ENCODE data around the gene VAPB.

The VAPB gene

DNA sequence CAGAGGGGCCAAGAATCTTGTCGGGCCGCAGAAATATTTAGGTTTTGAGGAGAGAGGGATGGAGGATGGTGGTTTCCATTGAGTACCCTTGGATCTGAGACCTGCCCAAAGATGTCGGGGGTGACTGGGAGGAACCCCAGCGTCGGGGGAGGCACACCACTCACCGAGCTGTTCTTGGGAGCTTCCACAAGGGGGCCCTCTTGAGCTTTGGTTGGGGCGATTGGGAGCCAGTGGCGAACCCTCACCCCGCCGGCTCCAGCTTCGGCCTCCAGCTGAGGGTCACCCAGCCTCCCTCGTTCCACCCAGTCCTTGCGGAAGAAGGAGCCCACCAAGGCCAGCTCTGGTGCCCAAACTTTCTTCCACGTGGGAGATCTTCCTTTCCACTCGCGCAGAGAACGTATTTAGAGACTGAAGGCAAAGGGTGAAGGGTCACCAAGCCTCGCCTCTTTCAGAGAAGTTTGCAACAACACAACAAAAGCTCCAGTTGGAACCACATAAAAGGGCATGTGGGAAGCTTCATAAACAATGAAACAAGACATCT is 92.5 kb downstream of the VAPB start:
- no peak overlapping the region for H3K4me3 ChIP-seq (ENCODE audit: low read length)
- no peak overlapping the region for H3K9ac ChIP-seq (ENCODE audit: low read length)
- peaks cover 19% of the 10 kb centered on the region for H3K9me3 ChIP-seq (ENCODE audit: control insufficient read depth, low read depth, low read length)
- H3K27ac ChIP-seq (ENCODE audit: low read length), result no peak overlapping the region
- peaks cover 7% of the 10 kb centered on the region for H3K4me1 ChIP-seq (ENCODE audit: control insufficient read depth, low read depth, low read length)
- no peaks in the 10 kb centered on the region for H3K27me3 ChIP-seq (ENCODE audit: control insufficient read depth, insufficient read depth, low read length)
- no peaks in the 10 kb centered on the region for H3K36me3 ChIP-seq (ENCODE audit: control insufficient read depth, low read depth, low read length)

DNA sequence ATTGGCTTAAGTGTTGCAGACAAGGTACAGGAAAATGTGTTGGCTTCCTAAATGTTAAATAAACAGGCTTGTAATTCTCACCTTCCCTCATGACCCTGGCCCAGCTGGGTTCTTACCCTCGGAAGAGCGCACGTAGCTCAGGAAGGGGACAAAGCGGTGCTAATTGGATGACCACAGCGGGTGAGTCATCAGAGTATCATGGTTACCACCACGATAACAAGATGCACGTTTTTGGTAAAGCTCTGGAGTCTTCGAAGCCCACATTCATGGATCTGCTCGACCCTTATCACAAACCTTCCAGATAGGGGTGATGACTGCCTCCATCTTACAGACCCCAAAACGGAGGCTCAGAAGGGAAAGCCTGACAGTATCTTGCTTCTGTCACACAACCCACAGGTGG is 93.4 kb downstream of the VAPB start:
- Histone ChIP-seq H3K4me1 (ENCODE audit: control insufficient read depth, low read depth, low read length) (peaks cover 7% of the 10 kb centered on the region), H3K4me3 (ENCODE audit: low read length) (no peak overlapping the region), H3K27ac (ENCODE audit: low read length) (no peak overlapping the region), H3K27me3 (ENCODE audit: control insufficient read depth, insufficient read depth, low read length) (no peaks in the 10 kb centered on the region), H3K9me3 (ENCODE audit: control insufficient read depth, low read depth, low read length) (peaks cover 20% of the 10 kb centered on the region), H3K9ac (ENCODE audit: low read length) (no peak overlapping the region), H3K36me3 (ENCODE audit: control insufficient read depth, low read depth, low read length) (no peaks in the 10 kb centered on the region)

- H3K27ac ChIP-seq (ENCODE audit: low read length), result no peak overlapping the region
- no peak overlapping the region for H3K9ac ChIP-seq (ENCODE audit: low read length)
- no peak overlapping the region for H3K4me3 ChIP-seq (ENCODE audit: low read length)
- H3K4me1 ChIP-seq (ENCODE audit: control insufficient read depth, low read depth, low read length), result peaks cover 7% of the 10 kb centered on the region
- H3K27me3 ChIP-seq (ENCODE audit: control insufficient read depth, insufficient read depth, low read length), result no peaks in the 10 kb centered on the region
- no peaks in the 10 kb centered on the region for H3K36me3 ChIP-seq (ENCODE audit: control insufficient read depth, low read depth, low read length)
- peaks cover 19% of the 10 kb centered on the region for H3K9me3 ChIP-seq (ENCODE audit: control insufficient read depth, low read depth, low read length)
Observed at GRCh38 chr20:58483051-58483450, 94.0 kb downstream of the VAPB start.

DNA sequence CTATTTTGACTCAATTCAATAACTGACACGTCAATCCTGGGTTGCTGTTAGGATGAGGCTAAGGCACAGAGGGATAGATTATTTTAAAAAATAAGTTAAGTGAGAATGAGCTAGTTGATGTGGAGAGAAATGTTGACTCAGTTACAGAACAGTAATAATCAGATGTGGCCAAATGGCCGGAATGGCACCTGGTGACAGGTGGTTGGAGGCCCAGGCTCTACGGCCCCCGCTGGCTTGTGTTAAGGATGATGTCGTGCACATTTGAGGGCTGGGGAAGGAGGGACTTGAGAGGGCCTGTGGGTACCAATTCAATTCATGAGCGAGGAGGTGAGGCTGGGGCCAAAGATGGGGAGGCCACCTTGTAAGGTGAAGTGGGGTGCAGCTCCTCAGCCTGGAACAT is 94.4 kb downstream of the VAPB start:
- H3K4me3 ChIP-seq (ENCODE audit: low read length), result no peak overlapping the region
- H3K9me3 ChIP-seq (ENCODE audit: control insufficient read depth, low read depth, low read length), result peaks cover 14% of the 10 kb centered on the region
- H3K27me3 ChIP-seq (ENCODE audit: control insufficient read depth, insufficient read depth, low read length), result no peaks in the 10 kb centered on the region
- peaks cover 7% of the 10 kb centered on the region for H3K4me1 ChIP-seq (ENCODE audit: control insufficient read depth, low read depth, low read length)
- H3K36me3 ChIP-seq (ENCODE audit: control insufficient read depth, low read depth, low read length), result no peaks in the 10 kb centered on the region
- no peak overlapping the region for H3K27ac ChIP-seq (ENCODE audit: low read length)
- no peak overlapping the region for H3K9ac ChIP-seq (ENCODE audit: low read length)

GRCh38 chr20:58485393-58485792 is 96.4 kb downstream of the VAPB start:
- Histone ChIP-seq H3K27me3 (ENCODE audit: control insufficient read depth, insufficient read depth, low read length) (no peaks in the 10 kb centered on the region), H3K4me1 (ENCODE audit: control insufficient read depth, low read depth, low read length) (peaks cover 7% of the 10 kb centered on the region), H3K36me3 (ENCODE audit: control insufficient read depth, low read depth, low read length) (no peaks in the 10 kb centered on the region), H3K9me3 (ENCODE audit: control insufficient read depth, low read depth, low read length) (peaks cover 10% of the 10 kb centered on the region), H3K4me3 (ENCODE audit: low read length) (no peak overlapping the region), H3K27ac (ENCODE audit: low read length) (no peak overlapping the region), H3K9ac (ENCODE audit: low read length) (no peak overlapping the region)

- Histone ChIP-seq H3K9me3 (ENCODE audit: control insufficient read depth, low read depth, low read length) (peaks cover 10% of the 10 kb centered on the region), H3K4me3 (ENCODE audit: low read length) (no peak overlapping the region), H3K9ac (ENCODE audit: low read length) (no peak overlapping the region), H3K27ac (ENCODE audit: low read length) (no peak overlapping the region), H3K36me3 (ENCODE audit: control insufficient read depth, low read depth, low read length) (no peaks in the 10 kb centered on the region), H3K27me3 (ENCODE audit: control insufficient read depth, insufficient read depth, low read length) (no peaks in the 10 kb centered on the region), H3K4me1 (ENCODE audit: control insufficient read depth, low read depth, low read length) (peaks cover 7% of the 10 kb centered on the region)
Observed at GRCh38 chr20:58486207-58486606, 97.2 kb downstream of the VAPB start.

- Histone ChIP-seq H3K27ac (ENCODE audit: low read length) (no peak overlapping the region), H3K9ac (ENCODE audit: low read length) (no peak overlapping the region), H3K4me1 (ENCODE audit: control insufficient read depth, low read depth, low read length) (no peaks in the 10 kb centered on the region), H3K9me3 (ENCODE audit: control insufficient read depth, low read depth, low read length) (no peaks in the 10 kb centered on the region), H3K4me3 (ENCODE audit: low read length) (no peak overlapping the region), H3K36me3 (ENCODE audit: control insufficient read depth, low read depth, low read length) (no peaks in the 10 kb centered on the region), H3K27me3 (ENCODE audit: control insufficient read depth, insufficient read depth, low read length) (no peaks in the 10 kb centered on the region)
Observed at GRCh38 chr20:58492074-58492718, 103.2 kb downstream of the VAPB start.

GRCh38 chr20:58492795-58493524 is 103.9 kb downstream of the VAPB start:
- no peaks in the 10 kb centered on the region for H3K9me3 ChIP-seq (ENCODE audit: control insufficient read depth, low read depth, low read length)
- no peaks in the 10 kb centered on the region for H3K27me3 ChIP-seq (ENCODE audit: control insufficient read depth, insufficient read depth, low read length)
- no peak overlapping the region for H3K4me3 ChIP-seq (ENCODE audit: low read length)
- no peak overlapping the region for H3K9ac ChIP-seq (ENCODE audit: low read length)
- no peaks in the 10 kb centered on the region for H3K36me3 ChIP-seq (ENCODE audit: control insufficient read depth, low read depth, low read length)
- H3K27ac ChIP-seq (ENCODE audit: low read length), result no peak overlapping the region
- no peaks in the 10 kb centered on the region for H3K4me1 ChIP-seq (ENCODE audit: control insufficient read depth, low read depth, low read length)

DNA sequence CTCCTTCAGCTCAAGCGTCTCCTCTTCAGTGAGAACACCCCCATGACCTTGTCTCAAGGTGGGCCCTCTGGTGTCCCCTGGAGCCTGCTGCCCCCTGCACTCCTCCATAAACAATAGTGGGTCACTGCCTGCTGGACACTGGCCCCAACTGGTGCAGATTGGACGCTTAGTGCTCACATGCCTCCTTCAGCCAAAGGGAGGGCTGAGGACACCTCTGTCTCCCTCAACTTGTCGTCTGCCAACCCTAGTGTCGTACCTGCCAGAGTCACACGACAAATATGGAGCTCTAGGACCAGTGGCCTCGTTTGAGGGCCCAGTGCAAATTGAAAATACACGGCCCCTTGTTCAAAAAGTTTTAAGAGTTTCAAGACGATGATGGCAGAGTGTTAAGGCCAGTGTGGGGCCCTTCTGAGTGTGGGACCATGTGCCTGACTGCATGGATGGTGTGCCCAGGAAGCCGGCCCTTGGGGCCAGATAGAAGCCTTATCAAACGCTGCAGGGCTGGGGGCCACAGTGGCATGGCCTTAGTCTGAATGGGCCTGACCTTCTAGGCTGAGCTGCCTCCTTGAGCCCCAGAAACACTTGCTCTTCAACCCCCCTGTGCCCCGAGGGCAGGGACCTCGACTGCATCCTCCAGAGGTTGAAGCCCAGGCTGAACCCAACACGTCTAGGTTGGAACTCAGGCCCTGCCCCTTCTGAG is 106.0 kb downstream of the VAPB start:
- Histone ChIP-seq H3K4me1 (ENCODE audit: control insufficient read depth, low read depth, low read length) (no peaks in the 10 kb centered on the region), H3K9me3 (ENCODE audit: control insufficient read depth, low read depth, low read length) (no peaks in the 10 kb centered on the region), H3K36me3 (ENCODE audit: control insufficient read depth, low read depth, low read length) (no peaks in the 10 kb centered on the region), H3K27me3 (ENCODE audit: control insufficient read depth, insufficient read depth, low read length) (no peaks in the 10 kb centered on the region), H3K4me3 (ENCODE audit: low read length) (no peak overlapping the region), H3K9ac (ENCODE audit: low read length) (no peak overlapping the region), H3K27ac (ENCODE audit: low read length) (no peak overlapping the region)

DNA sequence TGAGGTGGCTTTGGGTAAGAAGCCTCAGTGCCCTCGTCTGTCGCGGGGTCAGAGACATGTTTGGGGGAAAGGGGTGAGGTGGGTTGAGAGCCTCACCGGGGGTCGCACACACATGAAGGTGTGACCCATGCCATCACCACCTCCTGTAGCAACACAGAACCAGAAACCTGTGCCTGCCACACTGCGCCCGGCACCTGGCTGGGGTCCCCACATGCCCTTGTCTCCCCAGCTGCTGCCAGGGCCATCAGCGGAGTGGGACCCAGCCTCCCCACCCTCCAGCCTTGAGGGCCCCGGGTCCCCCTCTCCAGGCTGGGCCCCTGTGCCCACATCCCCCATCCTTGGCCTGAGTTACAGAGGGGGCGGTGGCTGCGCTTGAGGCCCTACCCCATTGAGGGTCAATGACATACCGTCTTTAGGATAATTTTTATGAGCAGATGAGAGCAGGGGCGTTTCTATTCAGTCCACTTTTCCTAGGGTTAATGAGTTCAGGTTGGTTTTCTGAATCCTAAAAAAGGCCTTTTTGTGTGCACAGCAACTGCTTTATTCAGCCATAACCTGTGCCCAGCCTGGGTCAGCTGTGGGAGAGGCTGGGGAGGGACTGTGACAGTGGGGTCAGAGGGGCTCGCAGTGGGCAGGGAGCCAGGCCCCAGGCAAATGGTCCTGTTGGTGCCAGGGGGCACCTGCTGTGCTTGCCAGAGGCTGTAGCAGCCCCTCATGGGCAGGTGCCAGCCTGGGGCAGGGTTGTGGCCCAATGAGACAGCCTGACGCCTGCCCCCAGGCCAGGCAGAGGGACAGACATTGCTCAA is 106.8 kb downstream of the VAPB start:
- no peak overlapping the region for H3K9ac ChIP-seq (ENCODE audit: low read length)
- no peak overlapping the region for H3K27ac ChIP-seq (ENCODE audit: low read length)
- H3K27me3 ChIP-seq (ENCODE audit: control insufficient read depth, insufficient read depth, low read length), result no peaks in the 10 kb centered on the region
- no peak overlapping the region for H3K4me3 ChIP-seq (ENCODE audit: low read length)
- no peaks in the 10 kb centered on the region for H3K36me3 ChIP-seq (ENCODE audit: control insufficient read depth, low read depth, low read length)
- no peaks in the 10 kb centered on the region for H3K9me3 ChIP-seq (ENCODE audit: control insufficient read depth, low read depth, low read length)
- no peaks in the 10 kb centered on the region for H3K4me1 ChIP-seq (ENCODE audit: control insufficient read depth, low read depth, low read length)

GRCh38 chr20:58496429-58496769 is 107.4 kb downstream of the VAPB start:
- Histone ChIP-seq H3K4me3 (ENCODE audit: low read length) (no peak overlapping the region), H3K27me3 (ENCODE audit: control insufficient read depth, insufficient read depth, low read length) (no peaks in the 10 kb centered on the region), H3K27ac (ENCODE audit: low read length) (no peak overlapping the region), H3K36me3 (ENCODE audit: control insufficient read depth, low read depth, low read length) (no peaks in the 10 kb centered on the region), H3K4me1 (ENCODE audit: control insufficient read depth, low read depth, low read length) (no peaks in the 10 kb centered on the region), H3K9ac (ENCODE audit: low read length) (no peak overlapping the region), H3K9me3 (ENCODE audit: control insufficient read depth, low read depth, low read length) (no peaks in the 10 kb centered on the region)
